GM19397 (cell line): ENCODE measurements around the gene SEPTIN1.

Source experiments
- ATAC-seq: cut with Tn5 transposase; IDR thresholded peaks from one replicate; pipeline ENCODE4 v1.9.1; 2021; ENCODE audit warnings: mild to moderate bottlenecking, moderate library complexity; ENCODE audit not compliant: unreplicated experiment

Gene SEPTIN1

GRCh38 chr16:30382111-30382881 is at the start of gene SEPTIN1:
Gene SEPTIN1 (minus strand): TSS chr16:30382561. CDS start chr16:30382542, 19 bp downstream.
- ATAC-seq, result no peak

GRCh38 chr16:30430428-30430970 is 48.1 kb upstream of the SEPTIN1 start:
- peak; percentile 20 for ATAC-seq

GRCh38 chr16:30429678-30430427 is 47.5 kb upstream of the SEPTIN1 start, which contains the start of gene DCTPP1:
Gene DCTPP1 (minus strand): TSS chr16:30430030. CDS start chr16:30429980, 50 bp downstream.
- ATAC-seq, result peak; percentile 96

- ATAC-seq, result no peak
Measured at GRCh38 chr16:30429418-30429677, 47.0 kb upstream of the SEPTIN1 start.

GRCh38 chr16:30428055-30428454 is 45.7 kb upstream of the SEPTIN1 start:
- ATAC-seq, result no peak

GRCh38 chr16:30421010-30421409 is 38.6 kb upstream of the SEPTIN1 start:
- ATAC-seq, result no peak

GRCh38 chr16:30418350-30419181 is 36.2 kb upstream of the SEPTIN1 start:
- no peak for ATAC-seq

GRCh38 chr16:30417529-30418349 is 35.4 kb upstream of the SEPTIN1 start:
- ATAC-seq, result peak; percentile 84

GRCh38 chr16:30416624-30417528 is 34.5 kb upstream of the SEPTIN1 start:
- no peak for ATAC-seq

- no peak for ATAC-seq
Measured at GRCh38 chr16:30416047-30416603, 33.8 kb upstream of the SEPTIN1 start.

GRCh38 chr16:30414159-30414558 is 31.8 kb upstream of the SEPTIN1 start:
- no peak for ATAC-seq

- no peak for ATAC-seq
Measured at GRCh38 chr16:30413112-30413806, 30.9 kb upstream of the SEPTIN1 start.

- ATAC-seq, result no peak
Measured at GRCh38 chr16:30409125-30410060, 27.0 kb upstream of the SEPTIN1 start.

- no peak for ATAC-seq
Measured at GRCh38 chr16:30407804-30408534, 25.6 kb upstream of the SEPTIN1 start.

GRCh38 chr16:30407102-30407803 is 24.9 kb upstream of the SEPTIN1 start, which contains the start of gene ZNF771:
Gene ZNF771 (plus strand): TSS chr16:30407606. CDS start chr16:30408054, 448 bp downstream.
- ATAC-seq, result peak; percentile 76

- ATAC-seq, result peak; percentile 4
Measured at GRCh38 chr16:30406795-30407101, 24.4 kb upstream of the SEPTIN1 start.
